Gastrocnemius medialis (tissue), 4 donors: Measurements from ENCODE around the gene ARPC5L.

Experiments used
- POLR2A ChIP-seq, 2 donors: fragments of 450-650 bp; IDR thresholded peaks; one replicate each; pipeline ENCODE4 v1.6.1; 2017; ENCODE audit warnings: antibody characterized with exemption in 2 of 2, mild to moderate bottlenecking in 2 of 2, moderate library complexity in 2 of 2
- TF ChIP-seq, protein P1 (sequence below), 5 experiments: fragments of 450-650 bp in 3 of 5; fragments of 200-600 bp in 2 of 5; sonication (generic) in 2 of 5; IDR thresholded peaks in 4 of 5; conservative IDR thresholded peaks in 1 of 5; 1 replicate in 4 of 5; 2 replicates in 1 of 5; pipeline ENCODE4 v1.5.1; 2016 to 2019; ENCODE audit warnings: antibody characterized with exemption in 5 of 5, mild to moderate bottlenecking in 3 of 5, moderate library complexity in 3 of 5

DNA sequence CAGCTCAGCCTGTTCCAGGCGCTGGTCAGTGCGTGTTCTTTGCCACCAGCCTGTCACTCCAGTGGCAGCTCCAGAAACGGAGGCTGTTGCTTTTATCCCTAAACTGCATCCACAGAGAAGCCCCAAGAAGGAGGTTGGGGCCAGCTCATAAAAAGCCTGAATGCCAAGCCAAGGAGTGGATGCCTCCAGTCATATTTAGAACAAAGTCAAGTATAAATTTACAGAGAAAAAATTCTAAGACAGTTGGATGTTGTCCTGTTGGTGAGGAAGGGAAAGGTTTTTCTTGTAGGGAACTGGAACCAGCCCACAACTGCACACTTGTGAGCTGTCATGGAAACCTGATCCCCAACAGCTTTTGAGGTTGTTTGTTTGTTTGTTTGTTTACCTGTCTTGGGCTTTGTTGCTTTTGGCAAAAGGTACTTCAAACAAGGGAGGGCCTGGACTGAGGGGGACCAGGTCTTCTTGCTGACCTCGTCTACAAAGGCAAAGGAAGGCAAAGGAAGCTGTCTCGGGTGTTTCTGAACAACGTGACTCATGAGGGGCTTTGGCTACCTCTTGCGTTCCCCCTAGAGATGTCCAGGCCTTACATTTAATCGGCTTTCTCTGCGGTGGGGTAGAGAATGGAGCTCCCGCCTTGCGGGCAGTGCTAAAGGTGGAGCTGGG, 48.3 kb upstream of the ARPC5L start:
- no peak for TF ChIP-seq POLR2A (IDR thresholded peaks at IDR 0.05)
- TF ChIP-seq, protein P1, sequence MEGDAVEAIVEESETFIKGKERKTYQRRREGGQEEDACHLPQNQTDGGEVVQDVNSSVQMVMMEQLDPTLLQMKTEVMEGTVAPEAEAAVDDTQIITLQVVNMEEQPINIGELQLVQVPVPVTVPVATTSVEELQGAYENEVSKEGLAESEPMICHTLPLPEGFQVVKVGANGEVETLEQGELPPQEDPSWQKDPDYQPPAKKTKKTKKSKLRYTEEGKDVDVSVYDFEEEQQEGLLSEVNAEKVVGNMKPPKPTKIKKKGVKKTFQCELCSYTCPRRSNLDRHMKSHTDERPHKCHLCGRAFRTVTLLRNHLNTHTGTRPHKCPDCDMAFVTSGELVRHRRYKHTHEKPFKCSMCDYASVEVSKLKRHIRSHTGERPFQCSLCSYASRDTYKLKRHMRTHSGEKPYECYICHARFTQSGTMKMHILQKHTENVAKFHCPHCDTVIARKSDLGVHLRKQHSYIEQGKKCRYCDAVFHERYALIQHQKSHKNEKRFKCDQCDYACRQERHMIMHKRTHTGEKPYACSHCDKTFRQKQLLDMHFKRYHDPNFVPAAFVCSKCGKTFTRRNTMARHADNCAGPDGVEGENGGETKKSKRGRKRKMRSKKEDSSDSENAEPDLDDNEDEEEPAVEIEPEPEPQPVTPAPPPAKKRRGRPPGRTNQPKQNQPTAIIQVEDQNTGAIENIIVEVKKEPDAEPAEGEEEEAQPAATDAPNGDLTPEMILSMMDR (IDR thresholded peaks at IDR 0.05 in 4 of 5, conservative IDR thresholded peaks at IDR 0.05 in 1 of 5) = no peak
